Endothelial cell of umbilical vein (primary cell): ENCODE data around the gene FGFR3.

Experiments used
- EZH2 ChIP-seq: IDR thresholded peaks from 2 replicates; pipeline ENCODE4 v1.6.1; 2012; ENCODE audit warnings: borderline replicate concordance, low read depth, mild to moderate bottlenecking, moderate library complexity, low read length, inconsistent platforms; ENCODE audit not compliant: severe bottlenecking
- MYC ChIP-seq: IDR thresholded peaks from one replicate; pipeline ENCODE4 v1.6.1; 2011; ENCODE audit warnings: mild to moderate bottlenecking, low read depth, low read length
- POLR2A ChIP-seq: IDR thresholded peaks from 2 replicates; pipeline ENCODE4 v1.6.1; 2012; ENCODE audit warnings: low read depth, mild to moderate bottlenecking, control low read depth, low read length
- TF ChIP-seq, protein P1 (sequence below), 2 donors: IDR thresholded peaks; 1 replicate in 1 of 2; 2 replicates in 1 of 2; pipeline ENCODE4 v1.5.1; 2011; ENCODE audit warnings: low read length in 2 of 2, mild to moderate bottlenecking in 2 of 2, moderate library complexity in 2 of 2, control low read depth in 1 of 2, inconsistent platforms in 1 of 2, low read depth in 1 of 2; ENCODE audit not compliant: insufficient read depth in 1 of 2; ENCODE audit errors: extremely low read depth in 1 of 2

DNA sequence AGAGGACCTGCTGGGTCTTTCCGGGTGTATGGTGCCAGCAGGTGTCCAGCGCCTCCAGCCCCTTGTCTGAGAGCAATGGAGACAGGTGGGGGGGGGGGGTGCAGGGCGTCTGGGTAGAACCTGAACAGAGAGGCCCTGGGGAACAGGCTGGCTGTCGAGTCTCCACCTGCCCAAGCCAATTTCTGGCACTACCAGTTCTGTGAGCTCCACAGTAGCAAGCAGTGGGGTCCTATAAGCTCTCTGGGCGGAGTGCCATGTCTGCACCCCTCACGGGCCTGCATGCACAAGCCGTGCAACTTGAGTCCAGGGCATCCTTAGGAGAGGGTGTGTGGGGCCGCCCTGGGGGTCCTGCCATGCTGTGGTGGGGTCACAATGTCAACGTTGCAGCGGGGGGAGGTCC lies 10.1 kb upstream of the FGFR3 start:
- TF ChIP-seq, protein P1, sequence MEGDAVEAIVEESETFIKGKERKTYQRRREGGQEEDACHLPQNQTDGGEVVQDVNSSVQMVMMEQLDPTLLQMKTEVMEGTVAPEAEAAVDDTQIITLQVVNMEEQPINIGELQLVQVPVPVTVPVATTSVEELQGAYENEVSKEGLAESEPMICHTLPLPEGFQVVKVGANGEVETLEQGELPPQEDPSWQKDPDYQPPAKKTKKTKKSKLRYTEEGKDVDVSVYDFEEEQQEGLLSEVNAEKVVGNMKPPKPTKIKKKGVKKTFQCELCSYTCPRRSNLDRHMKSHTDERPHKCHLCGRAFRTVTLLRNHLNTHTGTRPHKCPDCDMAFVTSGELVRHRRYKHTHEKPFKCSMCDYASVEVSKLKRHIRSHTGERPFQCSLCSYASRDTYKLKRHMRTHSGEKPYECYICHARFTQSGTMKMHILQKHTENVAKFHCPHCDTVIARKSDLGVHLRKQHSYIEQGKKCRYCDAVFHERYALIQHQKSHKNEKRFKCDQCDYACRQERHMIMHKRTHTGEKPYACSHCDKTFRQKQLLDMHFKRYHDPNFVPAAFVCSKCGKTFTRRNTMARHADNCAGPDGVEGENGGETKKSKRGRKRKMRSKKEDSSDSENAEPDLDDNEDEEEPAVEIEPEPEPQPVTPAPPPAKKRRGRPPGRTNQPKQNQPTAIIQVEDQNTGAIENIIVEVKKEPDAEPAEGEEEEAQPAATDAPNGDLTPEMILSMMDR (IDR thresholded peaks at IDR 0.05; ENCODE audit: extremely low read depth in 1 of 2, insufficient read depth in 1 of 2, low read depth in 1 of 2, low read length in 2 of 2): no peak
- no peak for TF ChIP-seq MYC
- TF ChIP-seq EZH2: no peak
- TF ChIP-seq POLR2A: no peak
